IMR-90 (cell line): Measurements from ENCODE around the gene CNDP2. TPM values are rescaled to one million over a fixed set of nuclear protein-coding genes. Genes with fewer than 3 reads are reported as not detected.

Source experiments
- ATAC-seq: fragments of 200-7000 bp; cut with Tn5 transposase; 2 replicates; pipeline ENCODE4 v1.9.1; 2020; ENCODE audit warnings: low read depth, mild to moderate bottlenecking, moderate library complexity
- BruUV-seq: library from RNA; stranded (reverse); fragments of 400-500 nt; replicated peaks from 2 replicates; lab custom pipeline; 2021; lab: Mats Ljungman, UMichigan
- CTCF ChIA-PET: fragments of 300-600 bp; formaldehyde crosslinking; extraction: SDS; loops from one replicate; lab custom pipeline; 2021; ENCODE audit warnings: antibody characterized with exemption; lab: Yijun Ruan, JAX
- POLR2A ChIA-PET: fragments of 300-600 bp; sonication (Branson Sonifier 250); formaldehyde crosslinking; loops from one replicate; lab custom pipeline; 2022; ENCODE audit warnings: antibody characterized with exemption; ENCODE audit not compliant: unreplicated experiment; lab: Charles Lee
- DNase-seq: peaks from one replicate; pipeline ENCODE4 v3.0.0; 2013
- H2AFZ ChIP-seq: replicated peaks from 2 replicates; pipeline ENCODE3; 2013; ENCODE audit warnings: low read length, mild to moderate bottlenecking; ENCODE audit not compliant: poor library complexity
- H2AK5ac ChIP-seq: 2 replicates; pipeline ENCODE4 v1.6.1; 2013; ENCODE audit warnings: low read depth, low read length, inconsistent platforms
- H2AK9ac ChIP-seq: replicated peaks from 2 replicates; pipeline ENCODE3; 2013; ENCODE audit warnings: mild to moderate bottlenecking, low read depth, low read length, moderate library complexity; ENCODE audit not compliant: poor library complexity
- H2BK120ac ChIP-seq: 2 replicates; pipeline ENCODE4 v1.6.1; 2013; ENCODE audit warnings: low read depth, low read length, inconsistent platforms
- H2BK15ac ChIP-seq: 3 replicates; pipeline ENCODE4 v1.6.1; 2013; ENCODE audit warnings: low read depth, low read length, inconsistent platforms
- H2BK20ac ChIP-seq: 2 replicates; pipeline ENCODE4 v1.6.1; 2013; ENCODE audit warnings: low read depth, mild to moderate bottlenecking, inconsistent platforms, low read length, moderate library complexity
- H2BK5ac ChIP-seq: 2 replicates; pipeline ENCODE4 v1.6.1; 2013; ENCODE audit warnings: mild to moderate bottlenecking, low read depth, low read length, inconsistent platforms; ENCODE audit not compliant: poor library complexity, severe bottlenecking
- H3K14ac ChIP-seq: replicated peaks from 2 replicates; pipeline ENCODE4 v1.6.1; 2013; ENCODE audit warnings: low read depth, low read length, inconsistent platforms
- H3K18ac ChIP-seq: 2 replicates; pipeline ENCODE4 v1.6.1; 2013; ENCODE audit warnings: low read depth, low read length, control low read depth
- H3K23ac ChIP-seq: 2 replicates; pipeline ENCODE4 v1.6.1; 2013; ENCODE audit warnings: low read depth, low read length, inconsistent platforms
- H3K27ac ChIP-seq: 2 replicates; pipeline ENCODE4 v1.5.1; 2013; ENCODE audit warnings: mild to moderate bottlenecking, control low read depth, low read length; ENCODE audit not compliant: insufficient read depth
- H3K27me3 ChIP-seq: 2 replicates; pipeline ENCODE4 v1.6.1; 2013; ENCODE audit warnings: low read length; ENCODE audit not compliant: control insufficient read depth, insufficient read depth
- H3K36me3 ChIP-seq: 2 replicates; pipeline ENCODE4 v1.6.1; 2013; ENCODE audit warnings: low read length, mixed read lengths; ENCODE audit not compliant: control insufficient read depth, insufficient read depth
- H3K4ac ChIP-seq: 2 replicates; pipeline ENCODE4 v1.6.1; 2013; ENCODE audit warnings: low read depth, low read length, inconsistent platforms
- H3K4me1 ChIP-seq: 2 replicates; pipeline ENCODE4 v1.6.1; 2013; ENCODE audit warnings: low read length, mixed read lengths; ENCODE audit not compliant: control insufficient read depth, insufficient read depth
- H3K4me2 ChIP-seq: 2 replicates; pipeline ENCODE4 v1.6.1; 2013; ENCODE audit warnings: low read depth, mild to moderate bottlenecking, control low read depth, low read length, moderate library complexity
- H3K4me3 ChIP-seq: 2 replicates; pipeline ENCODE4 v1.5.1; 2013; ENCODE audit warnings: low read depth, mild to moderate bottlenecking, control low read depth, low read length, moderate library complexity; ENCODE audit not compliant: insufficient read depth
- H3K56ac ChIP-seq: 2 replicates; pipeline ENCODE4 v1.6.1; 2013; ENCODE audit warnings: low read length, inconsistent platforms; ENCODE audit not compliant: insufficient read depth; ENCODE audit errors: extremely low read depth
- H3K79me1 ChIP-seq, 2 experiments: 2 replicates each; pipeline ENCODE4 v1.6.1; 2013; ENCODE audit warnings: low read length in 2 of 2, inconsistent platforms in 1 of 2, low read depth in 1 of 2
- H3K9ac ChIP-seq: 2 replicates; pipeline ENCODE4 v1.6.1; 2013; ENCODE audit warnings: low read depth, low read length, control low read depth
- H3K9me1 ChIP-seq: 2 replicates; pipeline ENCODE4 v1.6.1; 2013; ENCODE audit warnings: low read length, inconsistent platforms; ENCODE audit not compliant: insufficient read depth
- H3K9me3 ChIP-seq: 2 replicates; pipeline ENCODE4 v1.6.1; 2013; ENCODE audit warnings: low read length; ENCODE audit not compliant: control insufficient read depth, insufficient read depth
- H4K20me1 ChIP-seq: 2 replicates; pipeline ENCODE4 v1.6.1; 2013; ENCODE audit warnings: low read length, inconsistent platforms; ENCODE audit not compliant: insufficient read depth
- H4K5ac ChIP-seq: 2 replicates; pipeline ENCODE4 v1.6.1; 2013; ENCODE audit warnings: mild to moderate bottlenecking, low read depth, low read length, control low read depth
- H4K8ac ChIP-seq, 2 experiments: 2 replicates each; pipeline ENCODE4 v1.6.1; 2013; ENCODE audit warnings: low read depth in 2 of 2, low read length in 2 of 2, control low read depth in 1 of 2, inconsistent platforms in 1 of 2
- H4K91ac ChIP-seq: 2 replicates; pipeline ENCODE4 v1.6.1; 2013; ENCODE audit warnings: low read depth, low read length, inconsistent platforms; ENCODE audit not compliant: insufficient read depth
- BHLHE40 ChIP-seq: fragments of 150-350 bp; IDR thresholded peaks from 2 replicates; pipeline ENCODE4 v1.6.1; 2016; ENCODE audit warnings: mild to moderate bottlenecking, low read depth, low read length
- CEBPB ChIP-seq: IDR thresholded peaks from 2 replicates; pipeline ENCODE4 v1.6.1; 2012; ENCODE audit warnings: low read depth, low read length, improper control_type of control experiment
- CHD1 ChIP-seq: IDR thresholded peaks from 2 replicates; pipeline ENCODE4 v1.6.1; 2012; ENCODE audit warnings: low read depth, low read length, improper control_type of control experiment
- FOS ChIP-seq: fragments of 150-350 bp; IDR thresholded peaks from 2 replicates; pipeline ENCODE4 v1.6.1; 2016; ENCODE audit warnings: low read depth, low read length
- MAFK ChIP-seq: IDR thresholded peaks from 2 replicates; pipeline ENCODE4 v1.6.1; 2012; ENCODE audit warnings: low read depth, low read length, improper control_type of control experiment
- MAZ ChIP-seq: IDR thresholded peaks from 2 replicates; pipeline ENCODE4 v1.6.1; 2012; ENCODE audit warnings: low read depth, mild to moderate bottlenecking, low read length, improper control_type of control experiment, moderate library complexity, borderline replicate concordance
- MXI1 ChIP-seq: IDR thresholded peaks from 2 replicates; pipeline ENCODE4 v1.6.1; 2012; ENCODE audit warnings: low read depth, mild to moderate bottlenecking, low read length, moderate library complexity, borderline replicate concordance
- NFE2L2 ChIP-seq: fragments of 150-350 bp; IDR thresholded peaks from 2 replicates; pipeline ENCODE4 v1.6.1; 2016; ENCODE audit warnings: low read depth, mild to moderate bottlenecking, low read length
- POLR2A ChIP-seq: IDR thresholded peaks from 2 replicates; pipeline ENCODE4 v1.6.1; 2012; ENCODE audit warnings: mild to moderate bottlenecking, low read depth, low read length
- RAD21 ChIP-seq: IDR thresholded peaks from 2 replicates; pipeline ENCODE4 v1.6.1; 2012; ENCODE audit warnings: low read length, improper control_type of control experiment
- RCOR1 ChIP-seq: IDR thresholded peaks from 2 replicates; pipeline ENCODE4 v1.6.1; 2012; ENCODE audit warnings: mild to moderate bottlenecking, low read length, improper control_type of control experiment; ENCODE audit not compliant: insufficient replicate concordance
- RFX5 ChIP-seq: IDR thresholded peaks from 2 replicates; pipeline ENCODE4 v1.8.0; 2012; ENCODE audit warnings: low read depth, mild to moderate bottlenecking, low read length, moderate library complexity
- SMC3 ChIP-seq: fragments of 150-350 bp; IDR thresholded peaks from 2 replicates; pipeline ENCODE4 v1.6.1; 2016; ENCODE audit warnings: low read depth, mild to moderate bottlenecking, antibody characterized with exemption, low read length, moderate library complexity
- WGBS, 2 experiments: methylation state at CpG; one replicate each; pipeline versions ENCODE4 v1.1.5 to v1.1.7; 2013; ENCODE audit warnings: missing lambda C conversion rate in 2 of 2; ENCODE audit not compliant: insufficient read length in 1 of 2; ENCODE audit errors: extremely low coverage in 2 of 2; 5-methylcytosine and 5-hydroxymethylcytosine counted together
- dilution Hi-C: fragments of 300-500 bp; cut with HindIII; formaldehyde crosslinking; loops from one replicate; pipeline ENCODE4 v1.14.3; 2018; ENCODE audit warnings: low sequenced_read_pairs; ENCODE audit not compliant: unreplicated experiment
- in situ Hi-C: fragments of 300-500 bp; cut with MboI; formaldehyde crosslinking; loops from 3 replicates; pipeline ENCODE4 v1.14.3; 2019; ENCODE audit warnings: low sequenced_read_pairs, inconsistent platforms, mixed read lengths
- intact Hi-C: fragments of 100-400 bp; cut with micrococcal nuclease; formaldehyde crosslinking; loops from 2 replicates; pipeline ENCODE4 v1.10.0; 2022
- polyA plus RNA-seq, 3 experiments: library from polyadenylated mRNA; depleted of rRNA; stranded (reverse); fragments of >200 nt; gene quantifications; 2 replicates each; pipeline ENCODE4 v1.2.3, GENCODE V29; 2012; ENCODE audit warnings: low replicate concordance in 1 of 3
- total RNA-seq: library from RNA; depleted of rRNA; stranded (reverse); fragments of >200 nt; gene quantifications from 2 replicates; pipeline ENCODE4 v1.2.3, GENCODE V29; 2012
- TF ChIP-seq, protein P1 (sequence below): conservative IDR thresholded peaks from 2 replicates; pipeline ENCODE4 v1.5.1; 2012; ENCODE audit warnings: mild to moderate bottlenecking, low read depth, low read length, improper control_type of control experiment
- TF ChIP-seq, protein P2 (sequence below): fragments of 150-350 bp; IDR thresholded peaks from 2 replicates; pipeline ENCODE4 v1.6.1; 2016; ENCODE audit warnings: low read depth, mild to moderate bottlenecking, low read length, moderate library complexity, borderline replicate concordance
- TF ChIP-seq, protein P3 (sequence below): fragments of 150-350 bp; IDR thresholded peaks from 2 replicates; pipeline ENCODE4 v1.6.1; 2017; ENCODE audit warnings: mild to moderate bottlenecking, antibody characterized with exemption, low read length, low read depth

Gene CNDP2
- total and polyA plus RNA-seq, 2 of the 4 experiments (the other 2 are of a cell fraction), result 52.0 to 67.9 TPM

DNA sequence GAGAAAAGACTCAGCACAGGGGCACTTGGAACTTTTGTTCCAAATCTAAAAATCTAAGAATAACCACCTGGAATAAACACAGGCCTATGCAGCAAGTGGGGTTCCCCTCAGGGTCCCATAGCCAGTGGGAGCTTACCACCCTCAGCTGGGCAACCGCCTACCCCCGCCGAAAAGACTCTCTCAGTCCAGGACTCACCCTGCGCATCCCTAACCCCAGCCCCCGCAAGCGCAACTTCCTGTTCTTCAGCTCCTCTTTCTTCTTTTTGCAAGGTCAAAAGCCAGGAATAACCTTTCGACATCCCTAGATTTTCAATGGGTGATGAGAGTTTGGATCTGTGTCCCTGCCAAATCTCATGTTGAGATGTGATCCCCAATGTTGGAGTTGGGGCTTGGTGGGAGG is 51.7 kb downstream of the CNDP2 start:
- ChIA-PET CTCF (no interaction called here), POLR2A (no interaction called here)
- Histone ChIP-seq H2AK9ac (no peak overlapping the region), H3K27me3 (no peaks in the 10 kb centered on the region), H3K23ac (no peak overlapping the region), H2AK5ac (no peak overlapping the region), H2BK5ac (no peak overlapping the region), H4K20me1 (no peaks in the 10 kb centered on the region), H4K91ac (no peak overlapping the region), H4K5ac (no peak overlapping the region), H3K18ac (no peak overlapping the region), H3K79me1 (no peaks in the 10 kb centered on the region), H3K56ac (no peak overlapping the region), H3K14ac (no peak overlapping the region), H3K9me3 (peaks cover 5% of the 10 kb centered on the region), H3K4me2 (no peak overlapping the region), H2BK20ac (no peak overlapping the region), H3K4me3 (no peak overlapping the region), H3K9ac (no peak overlapping the region), H3K27ac (no peak overlapping the region), H2BK15ac (no peak overlapping the region), H3K4ac (no peak overlapping the region), H2AFZ (no peak overlapping the region), H3K4me1 (peaks cover 3% of the 10 kb centered on the region; the same call in 1 of the 2 replicates), H2BK120ac (no peak overlapping the region), H3K9me1 (peaks cover 6% of the 10 kb centered on the region; the same call in 1 of the 2 replicates), H3K36me3 (no peaks in the 10 kb centered on the region), H4K8ac (no peak overlapping the region)
- TF ChIP-seq POLR2A, result no peak
- TF ChIP-seq, protein P1, sequence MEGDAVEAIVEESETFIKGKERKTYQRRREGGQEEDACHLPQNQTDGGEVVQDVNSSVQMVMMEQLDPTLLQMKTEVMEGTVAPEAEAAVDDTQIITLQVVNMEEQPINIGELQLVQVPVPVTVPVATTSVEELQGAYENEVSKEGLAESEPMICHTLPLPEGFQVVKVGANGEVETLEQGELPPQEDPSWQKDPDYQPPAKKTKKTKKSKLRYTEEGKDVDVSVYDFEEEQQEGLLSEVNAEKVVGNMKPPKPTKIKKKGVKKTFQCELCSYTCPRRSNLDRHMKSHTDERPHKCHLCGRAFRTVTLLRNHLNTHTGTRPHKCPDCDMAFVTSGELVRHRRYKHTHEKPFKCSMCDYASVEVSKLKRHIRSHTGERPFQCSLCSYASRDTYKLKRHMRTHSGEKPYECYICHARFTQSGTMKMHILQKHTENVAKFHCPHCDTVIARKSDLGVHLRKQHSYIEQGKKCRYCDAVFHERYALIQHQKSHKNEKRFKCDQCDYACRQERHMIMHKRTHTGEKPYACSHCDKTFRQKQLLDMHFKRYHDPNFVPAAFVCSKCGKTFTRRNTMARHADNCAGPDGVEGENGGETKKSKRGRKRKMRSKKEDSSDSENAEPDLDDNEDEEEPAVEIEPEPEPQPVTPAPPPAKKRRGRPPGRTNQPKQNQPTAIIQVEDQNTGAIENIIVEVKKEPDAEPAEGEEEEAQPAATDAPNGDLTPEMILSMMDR, result no peak
- no peak for TF ChIP-seq MAFK
- TF ChIP-seq MXI1, result no peak
- TF ChIP-seq CEBPB, result no peak
- TF ChIP-seq NFE2L2, result no peak
- no peak for TF ChIP-seq MAZ
- no peak for TF ChIP-seq RAD21
- TF ChIP-seq, protein P2, sequence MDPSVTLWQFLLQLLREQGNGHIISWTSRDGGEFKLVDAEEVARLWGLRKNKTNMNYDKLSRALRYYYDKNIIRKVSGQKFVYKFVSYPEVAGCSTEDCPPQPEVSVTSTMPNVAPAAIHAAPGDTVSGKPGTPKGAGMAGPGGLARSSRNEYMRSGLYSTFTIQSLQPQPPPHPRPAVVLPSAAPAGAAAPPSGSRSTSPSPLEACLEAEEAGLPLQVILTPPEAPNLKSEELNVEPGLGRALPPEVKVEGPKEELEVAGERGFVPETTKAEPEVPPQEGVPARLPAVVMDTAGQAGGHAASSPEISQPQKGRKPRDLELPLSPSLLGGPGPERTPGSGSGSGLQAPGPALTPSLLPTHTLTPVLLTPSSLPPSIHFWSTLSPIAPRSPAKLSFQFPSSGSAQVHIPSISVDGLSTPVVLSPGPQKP, result no peak
- TF ChIP-seq FOS, result no peak
- TF ChIP-seq SMC3, result no peak
- no peak for TF ChIP-seq RFX5
- no peak for TF ChIP-seq BHLHE40
- TF ChIP-seq, protein P3, sequence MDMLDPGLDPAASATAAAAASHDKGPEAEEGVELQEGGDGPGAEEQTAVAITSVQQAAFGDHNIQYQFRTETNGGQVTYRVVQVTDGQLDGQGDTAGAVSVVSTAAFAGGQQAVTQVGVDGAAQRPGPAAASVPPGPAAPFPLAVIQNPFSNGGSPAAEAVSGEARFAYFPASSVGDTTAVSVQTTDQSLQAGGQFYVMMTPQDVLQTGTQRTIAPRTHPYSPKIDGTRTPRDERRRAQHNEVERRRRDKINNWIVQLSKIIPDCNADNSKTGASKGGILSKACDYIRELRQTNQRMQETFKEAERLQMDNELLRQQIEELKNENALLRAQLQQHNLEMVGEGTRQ, result no peak
- no peak for TF ChIP-seq RCOR1
- no peak for TF ChIP-seq CHD1
- intact Hi-C loops (no loop called here), in situ Hi-C loops (no loop called here), dilution Hi-C loops (no loop called here)
- no TSS peak for BruUV-seq
- WGBS, 2 experiments, result no CpG with 5 or more reads among the region's 7 CpGs
- ATAC-seq (no peak), DNase-seq (no peak)
